Ishikawa (cell line): Measurements from ENCODE around the gene POFUT1.

Source experiments
- EGR1 ChIP-seq: IDR thresholded peaks from 2 replicates; pipeline ENCODE4 v1.6.1; 2012
- EP300 ChIP-seq: IDR thresholded peaks from 2 replicates; pipeline ENCODE4 v1.6.1; 2012; ENCODE audit warnings: borderline replicate concordance
- MAX ChIP-seq: IDR thresholded peaks from 2 replicates; pipeline ENCODE4 v1.6.1; 2012
- NFIC ChIP-seq: IDR thresholded peaks from 2 replicates; pipeline ENCODE4 v1.6.1; 2012
- RAD21 ChIP-seq: IDR thresholded peaks from 2 replicates; pipeline ENCODE4 v1.6.1; 2012; ENCODE audit warnings: low read depth
- REST ChIP-seq: IDR thresholded peaks from 2 replicates; pipeline ENCODE4 v1.6.1; 2012; ENCODE audit warnings: low read depth, mild to moderate bottlenecking
- TAF1 ChIP-seq: IDR thresholded peaks from 2 replicates; pipeline ENCODE4 v1.6.1; 2012; ENCODE audit warnings: low read depth, mild to moderate bottlenecking
- USF1 ChIP-seq: IDR thresholded peaks from 2 replicates; pipeline ENCODE4 v1.6.1; 2012
- ZBTB7A ChIP-seq: IDR thresholded peaks from 2 replicates; pipeline ENCODE4 v1.6.1; 2012; ENCODE audit warnings: low read depth

- TF ChIP-seq TAF1 (no peak), RAD21 (no peak), REST (no peak), EP300 (no peak), NFIC (no peak), USF1 (no peak), MAX (no peak), EGR1 (no peak), ZBTB7A (no peak)
Observed at GRCh38 chr20:32165836-32166545, 41.7 kb upstream of the POFUT1 start.
